Liver (tissue), 9 donors: Measurements from ENCODE around the gene SCGB1D4. TPM values are rescaled to one million over a fixed set of nuclear protein-coding genes. Genes with fewer than 3 reads are reported as not detected.

ENCODE experiments used
- DNase-seq: peaks from one replicate; pipeline ENCODE4 v3.0.0-alpha.2; 2017; ENCODE audit warnings: low spot score
- H3K27ac ChIP-seq, 2 donors: one replicate each; pipeline ENCODE4 v1.7.0; 2013; ENCODE audit warnings: inconsistent platforms in 2 of 2, low read length in 2 of 2, control low read depth in 1 of 2, low read depth in 1 of 2, mild to moderate bottlenecking in 1 of 2
- H3K27me3 ChIP-seq, 4 donors: one replicate each; pipeline versions ENCODE4 v1.6.1 to v1.7.0; 2013; ENCODE audit warnings: low read length in 3 of 4, inconsistent platforms in 1 of 4, mild to moderate bottlenecking in 1 of 4, moderate library complexity in 1 of 4; ENCODE audit not compliant: control insufficient read depth in 4 of 4, insufficient read depth in 4 of 4
- H3K36me3 ChIP-seq, 4 donors: one replicate each; pipeline versions ENCODE4 v1.6.1 to v1.7.0; 2013; ENCODE audit warnings: low read length in 3 of 4, mild to moderate bottlenecking in 3 of 4, low read depth in 1 of 4, moderate library complexity in 1 of 4; ENCODE audit not compliant: control insufficient read depth in 4 of 4, insufficient read depth in 3 of 4
- H3K4me1 ChIP-seq, 4 donors: one replicate each; pipeline versions ENCODE4 v1.6.1 to v1.7.0; 2013; ENCODE audit warnings: low read length in 3 of 4, mild to moderate bottlenecking in 3 of 4, moderate library complexity in 1 of 4; ENCODE audit not compliant: control insufficient read depth in 4 of 4, insufficient read depth in 4 of 4
- H3K4me3 ChIP-seq, 3 donors: one replicate each; pipeline versions ENCODE4 v1.6.1 to v1.7.0; 2013; ENCODE audit warnings: low read length in 3 of 3, control low read depth in 1 of 3, low read depth in 1 of 3, mild to moderate bottlenecking in 1 of 3
- H3K9ac ChIP-seq, 2 donors: one replicate each; pipeline ENCODE4 v1.7.0; 2013; ENCODE audit warnings: low read length in 2 of 2, mild to moderate bottlenecking in 2 of 2, moderate library complexity in 2 of 2, control low read depth in 1 of 2, low read depth in 1 of 2
- H3K9me3 ChIP-seq, 4 donors: one replicate each; pipeline versions ENCODE4 v1.6.1 to v1.7.0; 2013; ENCODE audit warnings: low read length in 3 of 4; ENCODE audit not compliant: control insufficient read depth in 4 of 4
- EGR1 ChIP-seq, 2 donors: IDR thresholded peaks; 2 replicates each; pipeline ENCODE4 v1.6.1; 2016 to 2018; ENCODE audit warnings: antibody characterized with exemption in 2 of 2, low read depth in 2 of 2
- FOXA1 ChIP-seq: IDR thresholded peaks from 2 replicates; pipeline ENCODE4 v1.6.1; 2016; ENCODE audit warnings: antibody characterized with exemption
- FOXA2 ChIP-seq: IDR thresholded peaks from 2 replicates; pipeline ENCODE4 v1.6.1; 2016; ENCODE audit warnings: antibody characterized with exemption
- GABPA ChIP-seq, 2 donors: IDR thresholded peaks in 1 of 2; conservative IDR thresholded peaks in 1 of 2; 2 replicates each; pipeline ENCODE4 v1.6.1; 2016; ENCODE audit warnings: antibody characterized with exemption in 2 of 2, mild to moderate bottlenecking in 1 of 2, moderate library complexity in 1 of 2
- HNF4A ChIP-seq, 2 donors: conservative IDR thresholded peaks; 2 replicates each; pipeline ENCODE4 v1.6.1; 2016; ENCODE audit warnings: antibody characterized with exemption in 2 of 2, mild to moderate bottlenecking in 2 of 2
- HNF4G ChIP-seq: IDR thresholded peaks from 2 replicates; pipeline ENCODE4 v1.6.1; 2016; ENCODE audit warnings: antibody characterized with exemption
- JUND ChIP-seq, 2 donors: IDR thresholded peaks; 2 replicates each; pipeline ENCODE4 v1.6.1; 2016; ENCODE audit warnings: antibody characterized with exemption in 2 of 2
- NR2F2 ChIP-seq: IDR thresholded peaks from 2 replicates; pipeline ENCODE4 v1.6.1; 2016; ENCODE audit warnings: antibody characterized with exemption
- RAD21 ChIP-seq, 2 donors: IDR thresholded peaks; 2 replicates each; pipeline ENCODE4 v1.6.1; 2016; ENCODE audit warnings: antibody characterized with exemption in 2 of 2, mild to moderate bottlenecking in 2 of 2
- RXRA ChIP-seq, 2 donors: IDR thresholded peaks; 2 replicates each; pipeline ENCODE4 v1.6.1; 2017 to 2018; ENCODE audit warnings: antibody characterized with exemption in 2 of 2, mild to moderate bottlenecking in 1 of 2
- SP1 ChIP-seq: IDR thresholded peaks from 2 replicates; pipeline ENCODE4 v1.6.1; 2018; ENCODE audit warnings: antibody characterized with exemption, mild to moderate bottlenecking
- TAF1 ChIP-seq: conservative IDR thresholded peaks from 2 replicates; pipeline ENCODE4 v1.6.1; 2016; ENCODE audit warnings: antibody characterized with exemption, mild to moderate bottlenecking
- YY1 ChIP-seq: IDR thresholded peaks from 2 replicates; pipeline ENCODE4 v1.6.1; 2016; ENCODE audit warnings: antibody characterized with exemption, mild to moderate bottlenecking
- WGBS: extraction: QIAGEN DNeasy Blood & Tissue Kit; methylation state at CpG from one replicate; pipeline ENCODE4 v1.1.7; 2013; 5-methylcytosine and 5-hydroxymethylcytosine counted together
- polyA plus RNA-seq, 2 donors: library from polyadenylated mRNA; stranded (reverse) in 1 of 2; unstranded in 1 of 2; fragments of 200-250 nt in 1 of 2; fragments of >200 nt in 1 of 2; fragmentation: Nextera tagmentation in 1 of 2; extraction: Ambion mirVana in 1 of 2; gene quantifications; one replicate each; pipeline versions ENCODE4 v1.2.1 to v1.2.3, GENCODE V29; 2013 to 2015
- total RNA-seq, 2 donors: library from RNA; depleted of rRNA; stranded (reverse); fragments of >200 nt; gene quantifications; one replicate each; pipeline ENCODE4 v1.2.3, GENCODE V29; 2014
- TF ChIP-seq, protein P1 (sequence below): IDR thresholded peaks from 2 replicates; pipeline ENCODE4 v1.6.1; 2016; ENCODE audit warnings: antibody characterized with exemption
- TF ChIP-seq, protein P2 (sequence below): IDR thresholded peaks from 2 replicates; pipeline ENCODE4 v1.6.1; 2016; ENCODE audit warnings: antibody characterized with exemption, mild to moderate bottlenecking
- TF ChIP-seq, protein P3 (sequence below): fragments of 150-350 bp; IDR thresholded peaks from 2 replicates; pipeline ENCODE4 v1.5.1; 2017; ENCODE audit warnings: improper control_type of control experiment, low read depth, low read length; ENCODE audit not compliant: missing input control
- TF ChIP-seq, protein P4 (sequence below): IDR thresholded peaks from 2 replicates; pipeline ENCODE4 v1.6.1; 2016; ENCODE audit warnings: antibody characterized with exemption
- TF ChIP-seq, protein P5 (sequence below): IDR thresholded peaks from 2 replicates; pipeline ENCODE4 v1.6.1; 2016; ENCODE audit warnings: antibody characterized with exemption
- donor health status: healthy.
- donor health status: healthy.
- donor health status: healthy.
- donor health status: healthy.
- donor health status: healthy.

SCGB1D4 gene
- total and polyA plus RNA-seq, 4 donors: not detected

DNA sequence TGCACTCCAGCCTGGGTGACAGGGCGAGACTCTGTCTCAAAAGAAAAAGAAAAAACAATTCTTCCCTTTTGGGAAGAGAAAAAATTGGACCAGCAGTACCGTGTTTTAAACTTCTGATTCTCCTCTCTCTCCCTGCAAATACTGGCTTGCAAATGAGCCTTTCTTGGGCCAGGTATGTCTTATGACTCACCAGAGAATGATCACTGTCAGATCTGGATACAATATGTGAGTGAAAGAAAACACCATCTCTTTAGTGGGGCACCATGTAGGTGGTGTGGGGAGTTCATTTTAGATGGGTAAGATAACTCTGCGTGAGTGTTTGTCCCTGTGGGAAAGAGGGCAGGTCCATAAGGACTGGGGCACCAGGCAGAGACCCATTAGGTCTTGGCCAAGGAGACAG is 31.3 kb downstream of the SCGB1D4 start (continued):
- TF ChIP-seq, protein P1, sequence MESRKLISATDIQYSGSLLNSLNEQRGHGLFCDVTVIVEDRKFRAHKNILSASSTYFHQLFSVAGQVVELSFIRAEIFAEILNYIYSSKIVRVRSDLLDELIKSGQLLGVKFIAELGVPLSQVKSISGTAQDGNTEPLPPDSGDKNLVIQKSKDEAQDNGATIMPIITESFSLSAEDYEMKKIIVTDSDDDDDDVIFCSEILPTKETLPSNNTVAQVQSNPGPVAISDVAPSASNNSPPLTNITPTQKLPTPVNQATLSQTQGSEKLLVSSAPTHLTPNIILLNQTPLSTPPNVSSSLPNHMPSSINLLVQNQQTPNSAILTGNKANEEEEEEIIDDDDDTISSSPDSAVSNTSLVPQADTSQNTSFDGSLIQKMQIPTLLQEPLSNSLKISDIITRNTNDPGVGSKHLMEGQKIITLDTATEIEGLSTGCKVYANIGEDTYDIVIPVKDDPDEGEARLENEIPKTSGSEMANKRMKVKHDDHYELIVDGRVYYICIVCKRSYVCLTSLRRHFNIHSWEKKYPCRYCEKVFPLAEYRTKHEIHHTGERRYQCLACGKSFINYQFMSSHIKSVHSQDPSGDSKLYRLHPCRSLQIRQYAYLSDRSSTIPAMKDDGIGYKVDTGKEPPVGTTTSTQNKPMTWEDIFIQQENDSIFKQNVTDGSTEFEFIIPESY: no peak
- TF ChIP-seq, protein P2, sequence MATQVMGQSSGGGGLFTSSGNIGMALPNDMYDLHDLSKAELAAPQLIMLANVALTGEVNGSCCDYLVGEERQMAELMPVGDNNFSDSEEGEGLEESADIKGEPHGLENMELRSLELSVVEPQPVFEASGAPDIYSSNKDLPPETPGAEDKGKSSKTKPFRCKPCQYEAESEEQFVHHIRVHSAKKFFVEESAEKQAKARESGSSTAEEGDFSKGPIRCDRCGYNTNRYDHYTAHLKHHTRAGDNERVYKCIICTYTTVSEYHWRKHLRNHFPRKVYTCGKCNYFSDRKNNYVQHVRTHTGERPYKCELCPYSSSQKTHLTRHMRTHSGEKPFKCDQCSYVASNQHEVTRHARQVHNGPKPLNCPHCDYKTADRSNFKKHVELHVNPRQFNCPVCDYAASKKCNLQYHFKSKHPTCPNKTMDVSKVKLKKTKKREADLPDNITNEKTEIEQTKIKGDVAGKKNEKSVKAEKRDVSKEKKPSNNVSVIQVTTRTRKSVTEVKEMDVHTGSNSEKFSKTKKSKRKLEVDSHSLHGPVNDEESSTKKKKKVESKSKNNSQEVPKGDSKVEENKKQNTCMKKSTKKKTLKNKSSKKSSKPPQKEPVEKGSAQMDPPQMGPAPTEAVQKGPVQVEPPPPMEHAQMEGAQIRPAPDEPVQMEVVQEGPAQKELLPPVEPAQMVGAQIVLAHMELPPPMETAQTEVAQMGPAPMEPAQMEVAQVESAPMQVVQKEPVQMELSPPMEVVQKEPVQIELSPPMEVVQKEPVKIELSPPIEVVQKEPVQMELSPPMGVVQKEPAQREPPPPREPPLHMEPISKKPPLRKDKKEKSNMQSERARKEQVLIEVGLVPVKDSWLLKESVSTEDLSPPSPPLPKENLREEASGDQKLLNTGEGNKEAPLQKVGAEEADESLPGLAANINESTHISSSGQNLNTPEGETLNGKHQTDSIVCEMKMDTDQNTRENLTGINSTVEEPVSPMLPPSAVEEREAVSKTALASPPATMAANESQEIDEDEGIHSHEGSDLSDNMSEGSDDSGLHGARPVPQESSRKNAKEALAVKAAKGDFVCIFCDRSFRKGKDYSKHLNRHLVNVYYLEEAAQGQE: no peak

DNA sequence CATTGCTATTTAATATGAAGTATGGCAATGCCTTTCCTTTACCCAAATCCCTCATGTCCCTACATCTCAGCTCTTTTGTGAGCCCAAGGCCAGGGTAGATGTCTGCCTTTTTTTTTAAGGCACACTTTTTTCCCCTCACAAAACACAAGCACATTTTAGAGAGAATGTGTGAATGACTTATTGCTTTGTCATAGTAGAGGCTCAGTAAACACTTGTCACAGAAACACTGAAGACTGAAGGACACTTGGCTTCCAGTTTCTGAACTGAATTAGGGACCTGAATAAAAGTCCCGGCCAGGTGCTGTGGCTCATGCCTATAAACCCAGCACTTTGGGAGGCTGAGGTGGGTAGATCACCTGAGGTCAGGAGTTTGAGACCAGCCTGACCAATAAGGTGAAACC is 31.8 kb downstream of the SCGB1D4 start:
- no peak overlapping the region for H3K9ac ChIP-seq
- TF ChIP-seq, protein P3, sequence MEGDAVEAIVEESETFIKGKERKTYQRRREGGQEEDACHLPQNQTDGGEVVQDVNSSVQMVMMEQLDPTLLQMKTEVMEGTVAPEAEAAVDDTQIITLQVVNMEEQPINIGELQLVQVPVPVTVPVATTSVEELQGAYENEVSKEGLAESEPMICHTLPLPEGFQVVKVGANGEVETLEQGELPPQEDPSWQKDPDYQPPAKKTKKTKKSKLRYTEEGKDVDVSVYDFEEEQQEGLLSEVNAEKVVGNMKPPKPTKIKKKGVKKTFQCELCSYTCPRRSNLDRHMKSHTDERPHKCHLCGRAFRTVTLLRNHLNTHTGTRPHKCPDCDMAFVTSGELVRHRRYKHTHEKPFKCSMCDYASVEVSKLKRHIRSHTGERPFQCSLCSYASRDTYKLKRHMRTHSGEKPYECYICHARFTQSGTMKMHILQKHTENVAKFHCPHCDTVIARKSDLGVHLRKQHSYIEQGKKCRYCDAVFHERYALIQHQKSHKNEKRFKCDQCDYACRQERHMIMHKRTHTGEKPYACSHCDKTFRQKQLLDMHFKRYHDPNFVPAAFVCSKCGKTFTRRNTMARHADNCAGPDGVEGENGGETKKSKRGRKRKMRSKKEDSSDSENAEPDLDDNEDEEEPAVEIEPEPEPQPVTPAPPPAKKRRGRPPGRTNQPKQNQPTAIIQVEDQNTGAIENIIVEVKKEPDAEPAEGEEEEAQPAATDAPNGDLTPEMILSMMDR: no peak
- TF ChIP-seq HNF4G (no peak), RXRA (IDR thresholded peaks at IDR 0.05) (no peak), JUND (IDR thresholded peaks at IDR 0.05) (no peak), FOXA2 (no peak), FOXA1 (no peak), RAD21 (IDR thresholded peaks at IDR 0.05) (no peak), GABPA (IDR thresholded peaks at IDR 0.05 in 1 of 2, conservative IDR thresholded peaks at IDR 0.05 in 1 of 2) (no peak), NR2F2 (no peak), TAF1 (no peak), EGR1 (IDR thresholded peaks at IDR 0.05; ENCODE audit: low read depth in 2 of 2) (no peak), HNF4A (conservative IDR thresholded peaks at IDR 0.05) (no peak), SP1 (no peak), YY1 (no peak)
- TF ChIP-seq, protein P4, sequence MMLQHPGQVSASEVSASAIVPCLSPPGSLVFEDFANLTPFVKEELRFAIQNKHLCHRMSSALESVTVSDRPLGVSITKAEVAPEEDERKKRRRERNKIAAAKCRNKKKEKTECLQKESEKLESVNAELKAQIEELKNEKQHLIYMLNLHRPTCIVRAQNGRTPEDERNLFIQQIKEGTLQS: no peak
- TF ChIP-seq, protein P1: no peak
- TF ChIP-seq, protein P5, sequence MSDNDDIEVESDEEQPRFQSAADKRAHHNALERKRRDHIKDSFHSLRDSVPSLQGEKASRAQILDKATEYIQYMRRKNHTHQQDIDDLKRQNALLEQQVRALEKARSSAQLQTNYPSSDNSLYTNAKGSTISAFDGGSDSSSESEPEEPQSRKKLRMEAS: no peak
- TF ChIP-seq, protein P2: no peak
- no peaks in the 10 kb centered on the region for H3K36me3 ChIP-seq
- H3K27ac ChIP-seq: no peak overlapping the region
- DNase-seq: no peak
- peaks cover 0 to 5% (median 0%) of the 10 kb centered on the region in 4 donors for H3K27me3 ChIP-seq
- no peaks in the 10 kb centered on the region for H3K4me1 ChIP-seq
- WGBS: 75% methylated on average over 1 of the region's 1 CpG
- H3K9me3 ChIP-seq: no peaks in the 10 kb centered on the region
- no peak overlapping the region for H3K4me3 ChIP-seq
